Measurements from ENCODE around the gene ZCCHC2. TPM values are rescaled to one million over a fixed set of nuclear protein-coding genes. Genes with fewer than 3 reads are reported as not detected.

Gene ZCCHC2
- total and polyA plus RNA-seq, 12 donors: 4.7 to 53.3 (median 18.0) TPM

DNA sequence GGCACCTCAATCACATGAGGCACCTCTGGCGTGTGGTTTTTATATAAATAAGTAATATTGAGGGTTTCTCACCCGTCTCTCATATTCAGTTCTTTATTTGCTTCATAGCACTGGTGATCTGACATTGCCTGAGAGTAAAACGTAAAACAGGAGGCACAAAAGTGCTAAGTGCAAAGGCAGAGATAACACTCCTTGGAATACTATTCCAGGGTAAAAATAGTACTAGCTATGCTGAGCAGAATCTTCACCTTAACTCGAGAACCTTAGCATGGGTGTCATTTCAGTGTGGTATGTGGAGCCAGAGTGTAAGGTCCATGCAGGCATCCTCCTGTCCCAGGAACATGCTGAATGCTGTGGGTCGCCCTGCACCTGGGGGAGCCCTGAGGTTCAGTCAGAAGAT lies 26.9 kb downstream of the ZCCHC2 start:
- intact Hi-C loops (cut with DNase I): no loop called here
- no peaks in the 10 kb centered on the region for H3K27me3 ChIP-seq
- no peak for DNase-seq
- H3K4me3 ChIP-seq: no peak overlapping the region
- 80 to 96% (median 88%) methylated on average over 5 of the region's 5 CpGs for WGBS, 4 donors
- H3K4me1 ChIP-seq (replicated peaks in 1 of 2): peaks cover 0 to 12% of the 10 kb centered on the region in 2 donors
- peaks cover 0 to 26% of the 10 kb centered on the region in 2 donors for H3K36me3 ChIP-seq (replicated peaks in 1 of 2)
- no peak for TF ChIP-seq POLR2A (IDR thresholded peaks at IDR 0.05)
- TF ChIP-seq, protein P1, sequence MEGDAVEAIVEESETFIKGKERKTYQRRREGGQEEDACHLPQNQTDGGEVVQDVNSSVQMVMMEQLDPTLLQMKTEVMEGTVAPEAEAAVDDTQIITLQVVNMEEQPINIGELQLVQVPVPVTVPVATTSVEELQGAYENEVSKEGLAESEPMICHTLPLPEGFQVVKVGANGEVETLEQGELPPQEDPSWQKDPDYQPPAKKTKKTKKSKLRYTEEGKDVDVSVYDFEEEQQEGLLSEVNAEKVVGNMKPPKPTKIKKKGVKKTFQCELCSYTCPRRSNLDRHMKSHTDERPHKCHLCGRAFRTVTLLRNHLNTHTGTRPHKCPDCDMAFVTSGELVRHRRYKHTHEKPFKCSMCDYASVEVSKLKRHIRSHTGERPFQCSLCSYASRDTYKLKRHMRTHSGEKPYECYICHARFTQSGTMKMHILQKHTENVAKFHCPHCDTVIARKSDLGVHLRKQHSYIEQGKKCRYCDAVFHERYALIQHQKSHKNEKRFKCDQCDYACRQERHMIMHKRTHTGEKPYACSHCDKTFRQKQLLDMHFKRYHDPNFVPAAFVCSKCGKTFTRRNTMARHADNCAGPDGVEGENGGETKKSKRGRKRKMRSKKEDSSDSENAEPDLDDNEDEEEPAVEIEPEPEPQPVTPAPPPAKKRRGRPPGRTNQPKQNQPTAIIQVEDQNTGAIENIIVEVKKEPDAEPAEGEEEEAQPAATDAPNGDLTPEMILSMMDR (IDR thresholded peaks at IDR 0.05): no peak
- no peak overlapping the region for H3K27ac ChIP-seq
- no peaks in the 10 kb centered on the region for H3K9me3 ChIP-seq (replicated peaks in 1 of 3)

DNA sequence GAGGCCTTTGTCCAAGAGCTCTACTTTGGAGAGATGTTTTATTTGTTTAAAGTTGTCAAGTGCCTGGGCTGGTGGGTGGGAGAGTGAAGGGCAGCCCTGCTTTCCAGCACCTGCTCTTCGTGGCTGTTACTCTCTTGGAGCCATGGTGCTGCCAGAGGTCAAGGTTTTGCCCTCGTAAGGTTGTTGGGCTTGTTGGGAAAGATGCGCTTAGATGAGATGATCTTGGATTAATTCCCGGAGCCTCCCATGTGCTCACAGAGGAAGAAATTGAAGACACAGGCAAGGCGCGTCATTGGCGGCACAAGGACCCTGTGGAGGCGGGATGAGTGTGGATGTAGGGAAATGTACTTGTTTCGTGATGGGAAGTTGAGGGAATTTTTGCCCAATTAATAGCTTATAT lies 27.9 kb downstream of the ZCCHC2 start:
- no peaks in the 10 kb centered on the region for H3K27me3 ChIP-seq
- H3K4me3 ChIP-seq: no peak overlapping the region
- peaks cover 0 to 12% of the 10 kb centered on the region in 2 donors for H3K4me1 ChIP-seq (replicated peaks in 1 of 2)
- H3K27ac ChIP-seq: no peak overlapping the region
- peaks cover 0 to 26% of the 10 kb centered on the region in 2 donors for H3K36me3 ChIP-seq (replicated peaks in 1 of 2)
- intact Hi-C loops (cut with DNase I): no loop called here
- H3K9me3 ChIP-seq (replicated peaks in 1 of 3): no peaks in the 10 kb centered on the region
- TF ChIP-seq POLR2A (IDR thresholded peaks at IDR 0.05): no peak
- TF ChIP-seq, protein P1 (IDR thresholded peaks at IDR 0.05): no peak
- WGBS, 4 donors: 80 to 89% (median 82%) methylated on average over 9 of the region's 9 CpGs
- no peak for DNase-seq

DNA sequence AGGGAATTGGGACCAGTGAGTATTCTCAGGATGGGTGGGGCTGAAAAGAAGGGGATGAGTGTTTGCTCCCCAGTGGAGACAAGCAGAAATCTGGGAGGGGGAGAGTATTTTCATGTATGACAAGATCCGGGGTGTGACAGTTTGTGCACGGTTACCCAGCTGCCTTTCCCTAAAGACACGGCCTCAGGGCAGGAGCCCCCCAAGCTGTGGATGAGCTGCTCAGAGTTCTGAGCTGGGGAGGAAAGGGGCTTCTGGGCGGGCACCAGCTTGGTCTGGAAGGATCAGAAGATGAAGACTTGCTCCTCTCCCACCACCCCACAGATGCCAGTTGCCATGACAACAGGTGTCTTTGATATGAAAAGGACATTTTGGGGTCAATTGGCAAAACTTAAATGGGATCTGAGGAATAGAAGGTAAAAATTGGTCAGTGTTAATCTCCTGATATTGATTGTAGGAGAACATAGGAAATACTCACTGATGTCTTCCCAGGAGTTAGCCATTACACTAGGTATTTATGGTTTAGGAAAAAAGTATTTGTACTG lies 29.2 kb downstream of the ZCCHC2 start:
- no peak for DNase-seq
- TF ChIP-seq, protein P1 (IDR thresholded peaks at IDR 0.05): no peak
- WGBS, 4 donors: 95 to 97% (median 95%) methylated on average over 4 of the region's 4 CpGs
- no peak overlapping the region for H3K4me3 ChIP-seq
- H3K4me1 ChIP-seq (replicated peaks in 1 of 2): peaks cover 0 to 12% of the 10 kb centered on the region in 2 donors
- intact Hi-C loops (cut with DNase I): no loop called here
- no peaks in the 10 kb centered on the region for H3K27me3 ChIP-seq
- H3K9me3 ChIP-seq (replicated peaks in 1 of 3): no peaks in the 10 kb centered on the region
- H3K36me3 ChIP-seq (replicated peaks in 1 of 2): peaks cover 0 to 31% of the 10 kb centered on the region in 2 donors
- no peak overlapping the region for H3K27ac ChIP-seq

DNA sequence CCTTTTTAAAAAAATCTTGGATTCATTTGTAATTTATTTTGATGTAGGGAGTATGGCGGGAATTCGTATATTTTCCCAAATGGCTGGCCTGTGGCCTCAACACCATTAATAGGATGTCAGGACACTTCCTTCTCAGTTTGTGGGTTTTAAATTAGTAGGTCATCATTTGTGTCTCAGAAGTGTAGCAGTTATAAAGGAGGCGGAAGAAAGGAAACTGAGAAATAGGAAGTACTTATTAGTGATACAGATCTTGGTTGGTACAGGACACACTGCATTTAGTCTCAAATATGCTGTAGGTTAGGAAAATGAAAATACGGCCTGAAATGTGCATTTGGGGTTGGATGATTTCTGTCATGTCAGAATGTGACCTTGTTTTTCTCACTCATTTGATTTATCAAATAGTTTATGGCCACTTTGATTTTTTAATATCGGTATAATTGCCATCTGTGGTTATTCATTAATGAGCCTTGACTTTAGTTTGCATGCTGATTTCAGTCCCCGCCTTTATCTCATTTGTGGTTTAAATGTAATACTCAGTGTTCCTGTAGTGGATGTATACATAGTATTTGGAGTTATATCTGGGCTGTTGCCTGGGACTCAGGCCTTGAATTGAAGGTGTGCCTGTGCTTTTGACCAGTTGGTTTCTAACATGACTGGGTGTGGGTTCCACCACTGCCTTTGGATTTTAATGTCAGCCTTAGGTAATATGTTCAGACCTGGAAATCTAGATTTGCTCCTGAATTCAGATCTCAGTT lies 31.4 kb downstream of the ZCCHC2 start:
- peaks cover 0 to 12% of the 10 kb centered on the region in 2 donors for H3K4me1 ChIP-seq (replicated peaks in 1 of 2)
- H3K27ac ChIP-seq: no peak overlapping the region
- no peak for DNase-seq
- WGBS, 4 donors: 70 to 75% (median 71%) methylated on average over 6 of the region's 6 CpGs
- H3K36me3 ChIP-seq (replicated peaks in 1 of 2): peaks cover 0 to 48% of the 10 kb centered on the region in 2 donors
- no peak for TF ChIP-seq POLR2A (IDR thresholded peaks at IDR 0.05)
- TF ChIP-seq, protein P1 (IDR thresholded peaks at IDR 0.05): no peak
- no peak overlapping the region for H3K4me3 ChIP-seq
- H3K27me3 ChIP-seq: no peaks in the 10 kb centered on the region
- H3K9me3 ChIP-seq (replicated peaks in 1 of 3): no peaks in the 10 kb centered on the region
- intact Hi-C loops (cut with DNase I): no loop called here
